IMR-90 (cell line): ENCODE results near the gene MRPL1.

Source experiments
- BHLHE40 ChIP-seq: fragments of 150-350 bp; IDR thresholded peaks from 2 replicates; pipeline ENCODE4 v1.6.1; 2016; ENCODE audit warnings: mild to moderate bottlenecking, low read depth, low read length
- CTCF ChIP-seq: conservative IDR thresholded peaks from 2 replicates; pipeline ENCODE4 v1.5.1; 2012; ENCODE audit warnings: mild to moderate bottlenecking, low read depth, low read length, improper control_type of control experiment
- FOS ChIP-seq: fragments of 150-350 bp; IDR thresholded peaks from 2 replicates; pipeline ENCODE4 v1.6.1; 2016; ENCODE audit warnings: low read depth, low read length
- MAFK ChIP-seq: IDR thresholded peaks from 2 replicates; pipeline ENCODE4 v1.6.1; 2012; ENCODE audit warnings: low read depth, low read length, improper control_type of control experiment
- MXI1 ChIP-seq: IDR thresholded peaks from 2 replicates; pipeline ENCODE4 v1.6.1; 2012; ENCODE audit warnings: low read depth, mild to moderate bottlenecking, low read length, moderate library complexity, borderline replicate concordance
- POLR2A ChIP-seq: IDR thresholded peaks from 2 replicates; pipeline ENCODE4 v1.6.1; 2012; ENCODE audit warnings: mild to moderate bottlenecking, low read depth, low read length
- RAD21 ChIP-seq: IDR thresholded peaks from 2 replicates; pipeline ENCODE4 v1.6.1; 2012; ENCODE audit warnings: low read length, improper control_type of control experiment
- RFX5 ChIP-seq: IDR thresholded peaks from 2 replicates; pipeline ENCODE4 v1.8.0; 2012; ENCODE audit warnings: low read depth, mild to moderate bottlenecking, low read length, moderate library complexity
- SMC3 ChIP-seq: fragments of 150-350 bp; IDR thresholded peaks from 2 replicates; pipeline ENCODE4 v1.6.1; 2016; ENCODE audit warnings: low read depth, mild to moderate bottlenecking, antibody characterized with exemption, low read length, moderate library complexity
- USF2 ChIP-seq: fragments of 150-350 bp; IDR thresholded peaks from 2 replicates; pipeline ENCODE4 v1.6.1; 2017; ENCODE audit warnings: mild to moderate bottlenecking, antibody characterized with exemption, low read length, low read depth

- TF ChIP-seq CTCF (no peak), POLR2A (no peak), BHLHE40 (no peak), RAD21 (no peak), MAFK (no peak), FOS (no peak), RFX5 (no peak), USF2 (no peak), SMC3 (no peak), MXI1 (no peak)
Observed at GRCh38 chr4:77854431-77855111, 8.1 kb upstream of the MRPL1 start.
